ENCODE results near the gene NAALADL2. TPM values are rescaled to one million over a fixed set of nuclear protein-coding genes. Genes with fewer than 3 reads are reported as not detected.
"Not testable (repeated sequence)": the region's sequence is repeated elsewhere in the genome, so short reads cannot be mapped to it uniquely, and the experiment has no call there.

The NAALADL2 gene
- polyA plus RNA-seq, 2 of the 4 experiments (the other 2 are of a cell fraction): 0.09 to 0.28 TPM

GRCh38 chr3:175528693-175529092, 669.6 kb downstream of the NAALADL2 start:
- DNase-seq (ENCODE audit: low read depth in 1 of 2, low spot score in 1 of 2); H3K9me3 ChIP-seq; CTCF ChIA-PET; H3K4me1 ChIP-seq; ATAC-seq; H3K27ac ChIP-seq; H3K4me3 ChIP-seq; FAIRE-seq; POLR2A ChIA-PET; H3K4me2 ChIP-seq: not testable (repeated sequence)
- WGBS (ENCODE audit: missing lambda C conversion rate): 15% methylated on average over 2 of the region's 2 CpGs

DNA sequence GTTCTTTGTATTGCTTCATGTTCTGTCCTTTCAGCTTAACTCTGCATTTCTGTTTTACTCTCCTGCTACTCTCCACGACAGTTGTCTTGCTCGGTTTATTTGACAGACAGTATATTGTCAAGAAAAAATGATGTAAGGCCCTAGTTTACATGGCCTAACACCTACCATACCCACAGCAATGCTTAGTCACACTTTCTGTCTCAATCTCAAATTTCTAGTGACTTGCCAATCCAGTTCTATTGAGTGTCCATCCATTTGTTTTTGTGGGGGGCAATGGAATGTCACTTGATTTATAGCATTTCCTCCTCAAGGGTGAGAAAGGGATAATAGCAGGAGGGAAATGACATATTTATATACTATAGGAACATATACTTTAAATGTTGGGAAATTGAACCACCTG, 676.2 kb downstream of the NAALADL2 start:
- CTCF ChIA-PET: no interaction called here
- POLR2A ChIA-PET: no interaction called here
- Histone ChIP-seq H3K27ac (no peak overlapping the region), H3K4me1 (no peaks in the 10 kb centered on the region), H3K4me2 (no peak overlapping the region), H3K9me3 (no peaks in the 10 kb centered on the region), H3K4me3 (no peak overlapping the region)
- no peak for DNase-seq (ENCODE audit: low read depth in 1 of 2, low spot score in 1 of 2)
- TF ChIP-seq HMGXB4 (CRISPR knock-in tag; IDR thresholded peaks at IDR 0.05; ENCODE audit: borderline replicate concordance): no peak
- TF ChIP-seq TFCP2L1 (CRISPR knock-in tag; IDR thresholded peaks at IDR 0.05): no peak
- no peak for TF ChIP-seq EHF (CRISPR knock-in tag; IDR thresholded peaks at IDR 0.05)
- TF ChIP-seq ZSCAN20 (CRISPR knock-in tag; IDR thresholded peaks at IDR 0.05): no peak
- TF ChIP-seq NR3C1 (IDR thresholded peaks at IDR 0.05): no peak
- TF ChIP-seq HES2 (IDR thresholded peaks at IDR 0.05): no peak
- no peak for TF ChIP-seq CBX8 (IDR thresholded peaks at IDR 0.05)
- TF ChIP-seq HOXA7 (CRISPR knock-in tag; IDR thresholded peaks at IDR 0.05): no peak
- TF ChIP-seq, protein P1, sequence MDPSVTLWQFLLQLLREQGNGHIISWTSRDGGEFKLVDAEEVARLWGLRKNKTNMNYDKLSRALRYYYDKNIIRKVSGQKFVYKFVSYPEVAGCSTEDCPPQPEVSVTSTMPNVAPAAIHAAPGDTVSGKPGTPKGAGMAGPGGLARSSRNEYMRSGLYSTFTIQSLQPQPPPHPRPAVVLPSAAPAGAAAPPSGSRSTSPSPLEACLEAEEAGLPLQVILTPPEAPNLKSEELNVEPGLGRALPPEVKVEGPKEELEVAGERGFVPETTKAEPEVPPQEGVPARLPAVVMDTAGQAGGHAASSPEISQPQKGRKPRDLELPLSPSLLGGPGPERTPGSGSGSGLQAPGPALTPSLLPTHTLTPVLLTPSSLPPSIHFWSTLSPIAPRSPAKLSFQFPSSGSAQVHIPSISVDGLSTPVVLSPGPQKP (IDR thresholded peaks at IDR 0.05; ENCODE audit: low read depth, low read length): no peak
- TF ChIP-seq FOSL2 (IDR thresholded peaks at IDR 0.05): no peak
- TF ChIP-seq FOSL2 (CRISPR knock-in tag; IDR thresholded peaks at IDR 0.05): no peak
- TF ChIP-seq CEBPB (IDR thresholded peaks at IDR 0.05): no peak
- TF ChIP-seq HEYL (CRISPR knock-in tag; IDR thresholded peaks at IDR 0.05): no peak
- no peak for TF ChIP-seq ESRRA (IDR thresholded peaks at IDR 0.05; ENCODE audit: borderline replicate concordance, low read length)
- no peak for TF ChIP-seq EHMT2 (IDR thresholded peaks at IDR 0.05; ENCODE audit: low read depth)
- no peak for TF ChIP-seq ZFP36 (IDR thresholded peaks at IDR 0.05; ENCODE audit: borderline replicate concordance, partially characterized antibody)
- WGBS (ENCODE audit: missing lambda C conversion rate): 23% methylated on average over 2 of the region's 2 CpGs
- ATAC-seq: no peak
- FAIRE-seq: no peak

DNA sequence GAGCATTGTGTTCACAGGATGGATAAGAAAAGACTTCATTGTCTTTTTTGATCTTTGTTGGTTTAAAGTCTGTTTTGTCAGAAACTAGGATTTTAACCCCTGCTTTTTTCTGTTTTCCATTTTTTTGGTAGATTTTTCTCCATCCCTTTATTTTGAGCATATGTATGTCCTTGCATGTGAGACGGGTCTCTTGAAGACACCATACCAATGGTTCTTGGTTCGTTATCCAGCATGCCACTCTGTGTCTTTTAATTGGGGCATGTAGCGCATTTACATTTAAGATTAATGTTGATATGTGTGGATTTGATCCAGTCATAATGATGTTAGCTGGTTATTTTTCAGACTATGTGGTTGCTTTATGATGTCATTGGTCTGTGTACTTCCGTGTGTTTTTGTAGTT, 687.0 kb downstream of the NAALADL2 start:
- no peaks in the 10 kb centered on the region for H3K9me3 ChIP-seq
- H3K4me3 ChIP-seq: no peak overlapping the region
- no peak for TF ChIP-seq JUN (IDR thresholded peaks at IDR 0.05)
- TF ChIP-seq, protein P2, sequence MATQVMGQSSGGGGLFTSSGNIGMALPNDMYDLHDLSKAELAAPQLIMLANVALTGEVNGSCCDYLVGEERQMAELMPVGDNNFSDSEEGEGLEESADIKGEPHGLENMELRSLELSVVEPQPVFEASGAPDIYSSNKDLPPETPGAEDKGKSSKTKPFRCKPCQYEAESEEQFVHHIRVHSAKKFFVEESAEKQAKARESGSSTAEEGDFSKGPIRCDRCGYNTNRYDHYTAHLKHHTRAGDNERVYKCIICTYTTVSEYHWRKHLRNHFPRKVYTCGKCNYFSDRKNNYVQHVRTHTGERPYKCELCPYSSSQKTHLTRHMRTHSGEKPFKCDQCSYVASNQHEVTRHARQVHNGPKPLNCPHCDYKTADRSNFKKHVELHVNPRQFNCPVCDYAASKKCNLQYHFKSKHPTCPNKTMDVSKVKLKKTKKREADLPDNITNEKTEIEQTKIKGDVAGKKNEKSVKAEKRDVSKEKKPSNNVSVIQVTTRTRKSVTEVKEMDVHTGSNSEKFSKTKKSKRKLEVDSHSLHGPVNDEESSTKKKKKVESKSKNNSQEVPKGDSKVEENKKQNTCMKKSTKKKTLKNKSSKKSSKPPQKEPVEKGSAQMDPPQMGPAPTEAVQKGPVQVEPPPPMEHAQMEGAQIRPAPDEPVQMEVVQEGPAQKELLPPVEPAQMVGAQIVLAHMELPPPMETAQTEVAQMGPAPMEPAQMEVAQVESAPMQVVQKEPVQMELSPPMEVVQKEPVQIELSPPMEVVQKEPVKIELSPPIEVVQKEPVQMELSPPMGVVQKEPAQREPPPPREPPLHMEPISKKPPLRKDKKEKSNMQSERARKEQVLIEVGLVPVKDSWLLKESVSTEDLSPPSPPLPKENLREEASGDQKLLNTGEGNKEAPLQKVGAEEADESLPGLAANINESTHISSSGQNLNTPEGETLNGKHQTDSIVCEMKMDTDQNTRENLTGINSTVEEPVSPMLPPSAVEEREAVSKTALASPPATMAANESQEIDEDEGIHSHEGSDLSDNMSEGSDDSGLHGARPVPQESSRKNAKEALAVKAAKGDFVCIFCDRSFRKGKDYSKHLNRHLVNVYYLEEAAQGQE (IDR thresholded peaks at IDR 0.05): no peak
- TF ChIP-seq NR3C1 (IDR thresholded peaks at IDR 0.05): no peak
- TF ChIP-seq KDM1A (IDR thresholded peaks at IDR 0.05; ENCODE audit: low read depth): no peak
- no peak for TF ChIP-seq HEYL (CRISPR knock-in tag; IDR thresholded peaks at IDR 0.05)
- TF ChIP-seq GATA3 (IDR thresholded peaks at IDR 0.05; ENCODE audit: borderline replicate concordance): no peak
- ATAC-seq: no peak
- DNase-seq (ENCODE audit: low read depth in 1 of 2, low spot score in 1 of 2): no peak
- 30% methylated on average over 4 of the region's 4 CpGs for WGBS (ENCODE audit: missing lambda C conversion rate)
- no peak overlapping the region for H3K27ac ChIP-seq
- no peaks in the 10 kb centered on the region for H3K4me1 ChIP-seq
- ChIA-PET POLR2A (no interaction called here), CTCF (no interaction called here)
- no peak for FAIRE-seq
- no peak overlapping the region for H3K4me2 ChIP-seq

All from A549 (cell line).